A673 (cell line): ENCODE measurements around the gene SYVN1.

ENCODE experiments used
- CTCF ChIP-seq: fragments of 300-800, 200-600 bp; sonication (generic); conservative IDR thresholded peaks from 2 replicates; pipeline ENCODE4 v1.5.1; 2017; ENCODE audit warnings: low read depth, mild to moderate bottlenecking, antibody characterized with exemption, low read length, moderate library complexity, mixed read lengths
- EZH2 ChIP-seq: fragments of 200-600 bp; sonication (generic); IDR thresholded peaks from 2 replicates; pipeline ENCODE4 v1.6.1; 2017; ENCODE audit warnings: borderline replicate concordance, low read depth, mild to moderate bottlenecking, mixed read lengths, antibody characterized with exemption, low read length; ENCODE audit not compliant: poor library complexity, severe bottlenecking

DNA sequence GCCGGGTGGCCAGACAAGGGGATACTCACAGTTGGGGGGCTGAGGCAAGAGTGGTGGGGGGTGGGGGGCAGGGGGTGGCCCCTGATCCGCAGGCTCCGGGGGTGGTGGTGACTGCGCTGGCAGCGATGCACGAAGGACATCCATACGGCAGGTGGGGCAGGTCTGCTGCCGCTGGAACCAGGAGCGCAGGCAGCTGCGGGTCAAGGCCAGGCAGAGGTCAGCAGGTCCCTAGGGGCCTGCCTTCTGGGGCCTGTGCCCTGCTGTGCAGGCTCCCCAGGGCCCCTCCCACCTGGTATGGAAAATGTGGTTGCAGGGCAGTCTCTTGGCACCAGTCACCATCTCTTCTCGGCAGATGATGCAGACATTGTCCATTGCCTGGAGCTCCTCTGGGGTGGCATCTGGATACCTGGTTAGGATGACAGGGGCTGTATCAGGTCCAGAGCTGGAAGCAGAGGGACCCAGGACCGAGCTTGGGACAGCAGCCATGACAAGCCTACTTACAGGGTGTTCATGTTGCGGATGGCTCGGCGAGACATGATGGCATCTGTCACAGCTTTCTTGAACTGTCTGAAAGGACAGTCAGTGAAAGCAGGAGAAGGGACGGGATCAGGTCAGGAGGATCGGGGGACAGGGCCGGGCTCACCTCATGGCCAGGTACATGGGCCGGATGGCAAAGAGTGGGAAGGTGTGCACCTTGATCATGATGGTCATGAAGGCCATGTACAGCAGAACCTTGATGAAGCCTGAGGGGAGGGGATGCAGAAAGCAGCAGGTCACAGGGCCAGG, 3.5 kb downstream of the SYVN1 start:
- TF ChIP-seq CTCF, result no peak
- TF ChIP-seq EZH2, result no peak
